ENCODE data around the gene RRP1. TPM values are rescaled to one million over a fixed set of nuclear protein-coding genes. Genes with fewer than 3 reads are reported as not detected.
A peak's percentile ranks its signal among the peaks of the same experiment; 100 is the strongest.

RRP1 gene, protein sequence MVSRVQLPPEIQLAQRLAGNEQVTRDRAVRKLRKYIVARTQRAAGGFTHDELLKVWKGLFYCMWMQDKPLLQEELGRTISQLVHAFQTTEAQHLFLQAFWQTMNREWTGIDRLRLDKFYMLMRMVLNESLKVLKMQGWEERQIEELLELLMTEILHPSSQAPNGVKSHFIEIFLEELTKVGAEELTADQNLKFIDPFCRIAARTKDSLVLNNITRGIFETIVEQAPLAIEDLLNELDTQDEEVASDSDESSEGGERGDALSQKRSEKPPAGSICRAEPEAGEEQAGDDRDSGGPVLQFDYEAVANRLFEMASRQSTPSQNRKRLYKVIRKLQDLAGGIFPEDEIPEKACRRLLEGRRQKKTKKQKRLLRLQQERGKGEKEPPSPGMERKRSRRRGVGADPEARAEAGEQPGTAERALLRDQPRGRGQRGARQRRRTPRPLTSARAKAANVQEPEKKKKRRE
- total RNA-seq (2014; rRNA removed; shearing (Covaris generic)) (45.2 and 50.3 TPM in 2 replicates), total RNA-seq (2022) (46.1 and 55.0 TPM in 2 replicates), Bru-seq, nascent RNA (percentile 73 among the genes with signal in this experiment), BruChase-seq, experiment 1, labeled RNA remaining after a 6-hour chase (percentile 67 among the genes with signal in this experiment), BruChase-seq, experiment 2, labeled RNA remaining after a 2-hour chase (percentile 74 among the genes with signal in this experiment)
- long read RNA-seq, transcript RRP1-207 (13 exons, 3,022 nt) = major isoform, 105 of 145 reads
- long read RNA-seq, partial matches to known transcripts = 8 of 145 reads
- long read RNA-seq, other reads (novel, unspliced or antisense) = 32 of 145 reads

DNA sequence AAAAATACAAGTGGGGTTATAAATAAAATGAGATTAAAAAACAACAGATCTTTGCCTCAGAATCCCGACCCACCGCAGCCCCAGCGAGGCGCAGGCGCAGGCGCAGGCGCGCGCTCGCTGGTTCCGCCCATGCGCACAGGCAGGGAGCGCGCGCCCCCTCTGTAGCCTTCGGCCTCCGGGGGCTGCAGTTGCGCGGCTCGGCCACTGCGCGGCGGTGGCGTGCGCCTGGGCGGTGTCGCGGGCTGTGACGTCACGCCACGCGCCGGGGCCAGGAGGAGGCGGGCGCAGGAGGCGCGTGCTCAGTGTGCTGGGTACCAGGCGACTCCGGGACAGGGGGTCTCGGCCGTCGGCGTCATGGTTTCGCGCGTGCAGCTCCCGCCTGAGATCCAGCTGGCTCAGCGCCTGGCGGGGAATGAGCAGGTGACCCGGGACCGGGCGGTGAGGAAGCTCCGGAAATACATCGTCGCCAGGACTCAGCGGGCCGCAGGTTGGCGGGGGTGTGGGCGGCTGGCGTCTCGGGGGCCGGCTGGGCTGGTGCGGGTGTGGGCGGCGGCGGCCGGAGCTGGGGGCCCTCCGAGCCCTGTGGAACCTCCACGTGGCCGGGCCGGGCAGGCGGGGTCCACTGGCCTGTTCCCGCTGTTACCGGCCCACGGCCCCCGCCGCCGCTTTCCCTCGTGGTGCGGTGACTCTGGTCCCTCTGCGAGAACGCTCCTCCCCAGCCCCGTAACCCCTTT, at the start of gene RRP1:
Gene RRP1 (plus strand): TSS at position 302 of the 734 bp plus-strand sequence. CDS start 53 bp downstream, at position 355.
- TF ChIP-seq, protein P1, sequence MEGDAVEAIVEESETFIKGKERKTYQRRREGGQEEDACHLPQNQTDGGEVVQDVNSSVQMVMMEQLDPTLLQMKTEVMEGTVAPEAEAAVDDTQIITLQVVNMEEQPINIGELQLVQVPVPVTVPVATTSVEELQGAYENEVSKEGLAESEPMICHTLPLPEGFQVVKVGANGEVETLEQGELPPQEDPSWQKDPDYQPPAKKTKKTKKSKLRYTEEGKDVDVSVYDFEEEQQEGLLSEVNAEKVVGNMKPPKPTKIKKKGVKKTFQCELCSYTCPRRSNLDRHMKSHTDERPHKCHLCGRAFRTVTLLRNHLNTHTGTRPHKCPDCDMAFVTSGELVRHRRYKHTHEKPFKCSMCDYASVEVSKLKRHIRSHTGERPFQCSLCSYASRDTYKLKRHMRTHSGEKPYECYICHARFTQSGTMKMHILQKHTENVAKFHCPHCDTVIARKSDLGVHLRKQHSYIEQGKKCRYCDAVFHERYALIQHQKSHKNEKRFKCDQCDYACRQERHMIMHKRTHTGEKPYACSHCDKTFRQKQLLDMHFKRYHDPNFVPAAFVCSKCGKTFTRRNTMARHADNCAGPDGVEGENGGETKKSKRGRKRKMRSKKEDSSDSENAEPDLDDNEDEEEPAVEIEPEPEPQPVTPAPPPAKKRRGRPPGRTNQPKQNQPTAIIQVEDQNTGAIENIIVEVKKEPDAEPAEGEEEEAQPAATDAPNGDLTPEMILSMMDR (conservative IDR thresholded peaks at IDR 0.05; ENCODE audit: low read length) = peak; percentile 81
- TF ChIP-seq EZH2phosphoT487 (IDR thresholded peaks at IDR 0.05; ENCODE audit: borderline replicate concordance, low read depth, low read length) = no peak
- H3K4me2 ChIP-seq (ENCODE audit: low read length) = peak within 1 kb of the TSS; percentile 97
- H3K79me2 ChIP-seq (ENCODE audit: insufficient read depth, low read depth, low read length) = peaks cover 33% of the 10 kb centered on the region
- BruUV-seq (replicated peaks) = no TSS peak
- no peaks in the 10 kb centered on the region for H3K9me3 ChIP-seq (ENCODE audit: low read length)
- peak within 1 kb of the TSS; percentile 94 for H3K4me3 ChIP-seq (ENCODE audit: low read depth, low read length, poor library complexity, severe bottlenecking)
- peak within 1 kb of the TSS; percentile 48 for H3K27ac ChIP-seq (ENCODE audit: low read depth, low read length, poor library complexity, severe bottlenecking)
- peaks cover 48% of the 10 kb centered on the region for H3K36me3 ChIP-seq (ENCODE audit: insufficient read depth, low read length)
- ChIA-PET POLR2A (interaction anchor here (1.1 to 1.7 kb wide), 2 partner anchors 10 to 29 kb away, joined by 3 to 9 read pairs; no protein-coding TSS in a partner anchor), CTCF (ENCODE audit: unreplicated experiment) (interaction anchor here (0.7 kb wide), 1 partner anchor 22 kb away, joined by 3 read pairs; no protein-coding TSS in a partner anchor)
- H3K9me2 ChIP-seq (ENCODE audit: insufficient read depth, low read length) = no peaks in the 10 kb centered on the region
- H4K20me1 ChIP-seq (ENCODE audit: insufficient read depth, low read length) = peaks cover 7% of the 10 kb centered on the region; the same call in 1 of the 2 replicates
- H3K4me1 ChIP-seq (ENCODE audit: insufficient read depth, low read length, poor library complexity, severe bottlenecking) = peaks cover 15% of the 10 kb centered on the region
- peak; percentile 92 for DNase-seq (ENCODE audit: low spot score)
- H2AFZ ChIP-seq (ENCODE audit: low read length) = peak within 1 kb of the TSS; percentile 25
- intact Hi-C loops (cut with micrococcal nuclease; ENCODE audit: unreplicated experiment) = loop anchor here (1.0 kb wide), 2 partner anchors 16 to 150 kb away; no protein-coding TSS in a partner anchor

DNA sequence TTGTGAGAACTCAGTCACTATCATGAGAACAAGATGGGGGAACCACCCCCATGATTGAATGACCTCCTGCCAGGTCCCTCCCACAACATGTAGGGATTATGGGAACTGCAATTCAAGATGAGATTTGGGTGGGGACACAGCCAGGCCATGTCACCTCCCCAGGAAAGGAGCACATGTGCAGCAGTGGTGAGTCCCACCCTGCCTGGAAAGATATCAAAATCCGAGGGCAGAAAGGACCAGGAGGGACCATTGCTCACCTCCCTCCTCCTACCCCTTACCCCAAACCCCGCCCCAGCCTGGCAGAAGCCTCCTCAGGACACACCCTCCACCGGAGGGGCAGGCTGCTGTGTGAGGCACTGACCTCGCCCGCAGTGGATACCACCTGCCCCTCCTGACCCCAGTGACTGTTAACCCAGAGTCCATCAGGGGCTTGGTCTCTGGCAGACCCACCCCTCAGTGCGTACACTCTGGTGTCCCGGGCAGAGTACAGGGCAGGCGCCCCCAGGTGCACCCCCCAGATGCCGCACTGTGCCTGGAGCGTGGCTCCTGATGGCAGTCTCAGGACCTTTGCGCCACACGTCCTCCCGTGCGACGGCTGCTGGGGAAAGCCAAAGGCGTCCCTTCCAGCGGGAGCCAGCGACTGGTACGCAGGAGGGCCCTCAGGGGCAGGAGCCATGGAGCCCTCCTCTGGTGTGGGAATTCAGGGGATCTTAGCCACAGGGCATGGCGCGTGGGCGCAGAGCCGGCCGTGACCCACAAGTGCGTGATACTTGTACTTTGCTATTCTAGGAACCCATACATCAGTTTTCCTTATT, 49.5 kb upstream of the RRP1 start:
- intact Hi-C loops (cut with micrococcal nuclease; ENCODE audit: unreplicated experiment) = no loop called here
- CTCF ChIA-PET (ENCODE audit: unreplicated experiment) = no interaction called here

More for the DNA sequence above, 49.5 kb upstream of the RRP1 start:
- no peak overlapping the region for H2AFZ ChIP-seq (ENCODE audit: low read length)
- POLR2A ChIA-PET = no interaction called here
- no peaks in the 10 kb centered on the region for H3K9me3 ChIP-seq (ENCODE audit: low read length)
- BruUV-seq (replicated peaks) = no TSS peak
- H3K4me2 ChIP-seq (ENCODE audit: low read length) = no peak overlapping the region
- no peak for TF ChIP-seq EZH2phosphoT487 (IDR thresholded peaks at IDR 0.05; ENCODE audit: borderline replicate concordance, low read depth, low read length)
- TF ChIP-seq, protein P1 (conservative IDR thresholded peaks at IDR 0.05; ENCODE audit: low read length) = no peak
- H3K79me2 ChIP-seq (ENCODE audit: insufficient read depth, low read depth, low read length) = no peaks in the 10 kb centered on the region
- no peaks in the 10 kb centered on the region for H4K20me1 ChIP-seq (ENCODE audit: insufficient read depth, low read length)
- H3K4me3 ChIP-seq (ENCODE audit: low read depth, low read length, poor library complexity, severe bottlenecking) = no peak overlapping the region
- peaks cover 15% of the 10 kb centered on the region for H3K36me3 ChIP-seq (ENCODE audit: insufficient read depth, low read length)
- no peaks in the 10 kb centered on the region for H3K4me1 ChIP-seq (ENCODE audit: insufficient read depth, low read length, poor library complexity, severe bottlenecking)
- no peaks in the 10 kb centered on the region for H3K9me2 ChIP-seq (ENCODE audit: insufficient read depth, low read length)
- DNase-seq (ENCODE audit: low spot score) = no peak
- no peak overlapping the region for H3K27ac ChIP-seq (ENCODE audit: low read depth, low read length, poor library complexity, severe bottlenecking)

Measured in OCI-LY7 (cell line).